Germinal center (tissue), 1 donor: ENCODE results near the gene RAB17.
A peak's percentile ranks its signal among the peaks of the same experiment; 100 is the strongest.
"Not testable (repeated sequence)": the region's sequence is repeated elsewhere in the genome, so short reads cannot be mapped to it uniquely, and the experiment has no call there.

Experiments used
- DNase-seq: peaks from one replicate; pipeline ENCODE4 v3.0.0; 2012; ENCODE audit warnings: mixed read lengths, low spot score

Gene RAB17

DNA sequence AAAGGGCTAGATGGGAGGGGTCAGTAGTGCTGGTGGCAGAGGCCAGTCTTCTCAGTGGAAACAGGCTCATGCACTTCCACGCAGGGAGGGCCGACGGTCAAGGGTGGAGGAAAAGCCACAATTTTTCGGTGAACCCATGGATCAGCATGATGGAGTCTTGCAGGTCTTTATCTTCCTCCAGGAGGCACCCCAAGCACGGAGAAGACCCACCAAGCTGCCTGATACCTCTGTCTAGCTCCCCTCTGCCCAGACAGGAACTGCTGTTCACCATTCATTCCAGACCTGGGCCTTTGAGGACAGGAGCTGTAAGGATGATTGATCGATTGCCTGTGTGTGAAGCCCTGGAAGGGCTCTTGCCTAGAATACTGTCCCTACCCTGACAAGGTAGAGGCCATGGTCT lies 34.0 kb upstream of the RAB17 start:
- DNase-seq = no peak

GRCh38 chr2:237623428-237624403 lies 33.2 kb upstream of the RAB17 start:
- DNase-seq = no peak

GRCh38 chr2:237618449-237618848 lies 27.9 kb upstream of the RAB17 start:
- DNase-seq = no peak

DNA sequence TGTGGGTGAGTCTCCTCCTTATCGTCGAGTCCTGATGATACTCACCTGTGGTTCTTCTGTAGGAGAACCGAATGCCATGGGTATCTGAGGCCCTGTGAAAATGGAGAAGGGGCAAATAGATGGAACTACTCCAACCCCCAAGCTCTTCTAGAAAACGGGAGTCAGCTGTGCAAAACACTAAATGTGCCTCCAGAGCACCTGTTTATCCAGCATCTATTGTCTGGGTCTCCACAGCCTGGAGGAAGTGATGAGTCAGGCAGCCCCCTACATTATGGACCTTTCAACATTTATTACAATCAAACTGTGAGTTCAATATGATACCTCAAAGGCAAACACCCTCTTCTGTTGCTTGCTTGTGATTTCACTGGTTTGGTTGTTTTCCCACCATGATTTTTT lies 27.1 kb upstream of the RAB17 start:
- no peak for DNase-seq

DNA sequence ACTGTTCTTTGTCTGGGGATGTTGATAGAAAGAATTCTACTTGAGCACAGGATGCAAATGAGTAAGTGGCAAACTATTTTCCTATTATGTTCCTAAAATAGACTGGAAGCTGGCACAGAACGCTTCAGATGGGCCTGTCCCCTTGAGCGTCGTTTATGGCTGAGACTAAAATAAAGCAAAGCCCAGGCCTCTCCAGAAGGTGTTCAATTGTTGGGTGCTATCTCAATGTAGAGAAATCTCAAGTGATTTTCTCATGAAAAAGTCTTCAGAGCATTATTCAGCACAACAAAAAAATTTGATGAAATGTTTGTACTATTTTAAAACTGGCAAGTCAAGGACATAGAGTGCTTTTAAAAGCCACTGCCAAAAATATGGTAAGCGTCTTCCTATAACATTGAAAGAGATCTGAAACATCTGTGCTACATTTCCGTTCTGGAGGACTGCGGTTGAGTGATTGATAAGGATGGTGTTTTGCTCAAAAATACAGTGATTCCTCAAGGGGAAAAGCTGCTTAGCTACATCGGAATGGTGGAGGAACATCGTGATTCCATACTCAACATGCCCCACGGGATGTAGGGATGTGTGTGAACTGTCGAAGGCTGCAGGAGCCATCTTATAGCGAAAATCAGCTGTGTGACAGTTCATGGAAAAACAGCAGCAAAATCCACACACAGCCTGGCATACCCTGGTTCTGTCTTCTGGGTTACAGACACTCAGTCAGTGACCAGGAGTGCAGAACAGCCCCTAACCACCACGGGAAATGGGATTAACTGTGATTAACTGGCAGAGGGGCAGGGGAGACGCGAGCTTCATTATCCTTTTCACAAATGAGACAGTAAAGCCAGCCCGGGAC lies 26.4 kb upstream of the RAB17 start:
- DNase-seq = no peak

GRCh38 chr2:237616373-237616733 lies 25.8 kb upstream of the RAB17 start:
- DNase-seq = no peak

- DNase-seq = no peak
Measured at GRCh38 chr2:237615631-237616249, 25.2 kb upstream of the RAB17 start.

DNA sequence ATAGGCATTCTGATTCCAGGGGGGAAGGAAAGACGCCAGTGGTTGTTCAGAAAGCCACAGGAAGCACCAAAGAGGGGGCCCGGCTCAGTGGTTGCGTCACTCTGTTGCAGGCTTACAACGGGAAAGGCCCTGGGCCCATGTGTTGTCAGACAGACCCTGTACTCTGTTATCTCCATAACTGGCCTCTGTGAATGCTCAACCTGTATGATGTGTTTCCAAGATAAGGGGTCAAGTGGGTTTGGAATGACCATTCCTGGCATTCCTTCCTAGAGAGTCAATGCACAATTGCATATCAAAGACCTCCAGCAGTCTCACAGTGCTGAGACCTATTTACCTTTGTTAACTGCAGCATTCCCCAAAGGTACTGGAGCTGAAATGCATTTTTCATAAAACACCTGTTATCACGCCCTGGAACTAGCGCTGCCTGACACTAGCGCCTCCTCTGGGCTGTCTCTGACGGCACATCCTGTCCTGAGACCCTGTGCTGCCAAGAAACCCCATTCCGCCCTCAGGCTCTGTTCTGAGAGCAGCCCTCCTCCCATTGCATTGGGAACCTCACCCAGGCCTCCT lies 23.7 kb upstream of the RAB17 start:
- no peak for DNase-seq

- no peak for DNase-seq
Measured at GRCh38 chr2:237613679-237614078, 23.1 kb upstream of the RAB17 start.

- DNase-seq = no peak
Measured at GRCh38 chr2:237612527-237613357, 22.2 kb upstream of the RAB17 start.

DNA sequence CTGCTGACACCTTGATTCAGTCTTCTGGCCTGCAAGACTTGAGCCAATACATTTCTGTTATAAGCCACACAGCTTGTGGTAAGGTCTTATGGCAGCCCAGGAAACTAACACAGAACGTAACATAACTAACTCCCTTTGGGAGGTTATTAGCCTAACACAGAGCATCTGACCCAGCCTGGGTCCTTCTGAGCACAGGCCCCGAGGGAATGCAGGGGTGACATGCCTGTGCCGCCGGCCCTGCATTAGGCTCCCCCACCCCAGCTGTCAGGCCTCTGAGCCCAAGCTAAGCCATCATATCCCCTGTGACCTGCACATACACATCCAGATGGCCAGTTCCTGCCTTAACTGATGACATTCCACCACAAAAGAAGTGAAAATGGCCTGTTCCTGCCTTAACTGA lies 16.0 kb upstream of the RAB17 start:
- DNase-seq = not testable (repeated sequence)

- no peak for DNase-seq
Measured at GRCh38 chr2:237604960-237605359, 14.4 kb upstream of the RAB17 start.

GRCh38 chr2:237604391-237604790 lies 13.9 kb upstream of the RAB17 start:
- no peak for DNase-seq

DNA sequence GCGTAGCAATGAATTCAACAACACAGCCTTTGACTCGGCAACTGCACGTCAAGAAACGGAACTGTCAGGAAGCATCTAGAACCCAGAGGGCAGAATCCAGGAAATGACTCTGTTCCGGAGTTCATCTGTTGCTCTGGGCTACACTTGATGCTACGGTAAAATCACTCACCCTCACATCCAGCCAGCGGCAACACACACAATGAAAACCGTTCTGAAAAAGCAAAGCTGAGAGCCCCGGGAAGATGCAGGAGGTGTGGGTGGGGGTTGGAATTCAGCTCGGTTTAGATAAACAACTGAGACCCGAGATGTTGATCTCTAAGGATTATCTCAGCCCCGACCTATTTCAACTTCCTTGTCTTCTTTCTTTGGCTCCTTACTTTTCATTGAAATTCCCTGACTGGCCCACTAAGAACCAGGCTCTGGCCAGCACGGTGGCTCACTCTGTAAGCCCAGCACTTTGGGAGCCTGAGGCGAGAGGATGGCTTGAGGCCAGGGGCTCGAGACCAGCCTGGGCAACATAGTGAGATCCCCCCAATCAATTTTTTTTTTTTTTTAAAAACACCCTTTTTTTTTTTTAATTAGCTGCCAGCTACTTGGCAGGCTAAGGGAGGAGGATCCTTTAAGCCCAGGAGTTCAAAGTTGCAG lies 13.3 kb upstream of the RAB17 start:
- DNase-seq = peak; percentile 73

GRCh38 chr2:237603049-237603717 lies 12.6 kb upstream of the RAB17 start:
- no peak for DNase-seq

DNA sequence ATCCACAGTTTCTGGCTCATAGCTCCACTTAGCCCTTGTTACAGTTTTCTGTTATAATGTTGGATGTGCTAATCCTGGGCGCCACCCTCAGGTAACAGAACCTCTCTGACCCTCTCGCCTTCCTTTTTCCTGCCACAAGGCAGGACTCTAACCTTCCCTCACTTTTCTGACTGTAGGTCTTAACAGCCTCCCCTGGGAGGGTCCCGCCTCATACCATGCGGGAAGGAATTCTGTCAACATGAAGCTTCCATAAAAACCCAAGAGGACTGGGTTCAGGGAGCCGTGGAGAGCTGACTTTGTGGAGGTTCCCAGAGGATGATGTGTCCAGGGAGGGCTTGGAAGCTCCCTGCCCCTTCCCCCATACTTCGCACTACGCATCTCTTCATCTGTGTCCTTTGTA lies 11.9 kb upstream of the RAB17 start:
- no peak for DNase-seq

GRCh38 chr2:237601453-237602116 lies 11.1 kb upstream of the RAB17 start:
- no peak for DNase-seq

- no peak for DNase-seq
Measured at GRCh38 chr2:237600205-237600846, 9.8 kb upstream of the RAB17 start.

- no peak for DNase-seq
Measured at GRCh38 chr2:237599465-237600110, 9.1 kb upstream of the RAB17 start.
